PC-9 (cell line): ENCODE results near the gene KRTAP5-11. TPM values are rescaled to one million over a fixed set of nuclear protein-coding genes. Genes with fewer than 3 reads are reported as not detected.
"Not testable (repeated sequence)": the region's sequence is repeated elsewhere in the genome, so short reads cannot be mapped to it uniquely, and the experiment has no call there.

Experiments
- BruUV-seq: library from RNA; stranded (reverse); fragments of 400-500 nt; replicated peaks from 2 replicates; lab custom pipeline; 2021; lab: Mats Ljungman, UMichigan
- CTCF ChIA-PET: fragments of 300-600 bp; sonication (Branson Sonifier 250); formaldehyde crosslinking; loops from one replicate; lab custom pipeline; 2022; ENCODE audit warnings: antibody characterized with exemption; lab: Charles Lee
- POLR2A ChIA-PET: fragments of 300-600 bp; sonication (Branson Sonifier 250); formaldehyde crosslinking; loops from one replicate; lab custom pipeline; 2022; ENCODE audit warnings: antibody characterized with exemption; ENCODE audit not compliant: unreplicated experiment; lab: Charles Lee
- DNase-seq, 2 experiments: peaks; one replicate each; pipeline versions ENCODE4 v3.0.0 to v3.0.0-alpha.2; 2015 to 2022; ENCODE audit warnings: mixed read lengths in 1 of 2
- H2AFZ ChIP-seq: fragments of 200-600 bp; sonication (generic); 2 replicates; pipeline ENCODE4 v1.8.1; 2017; ENCODE audit warnings: antibody characterized with exemption
- H3F3A ChIP-seq: fragments of 200-600 bp; sonication (generic); 2 replicates; pipeline ENCODE4 v1.8.1; 2017; ENCODE audit warnings: antibody characterized with exemption, mild to moderate bottlenecking, low read depth; ENCODE audit not compliant: insufficient read depth
- H3K27ac ChIP-seq: fragments of 200-600 bp; sonication (generic); 2 replicates; pipeline ENCODE4 v1.6.1; 2016; ENCODE audit warnings: mixed run types
- H3K27me3 ChIP-seq: fragments of 200-600 bp; sonication (generic); 2 replicates; pipeline ENCODE4 v1.6.1; 2016; ENCODE audit warnings: low read depth, mixed run types; ENCODE audit not compliant: insufficient read depth
- H3K36me3 ChIP-seq: fragments of 200-600 bp; sonication (generic); 2 replicates; pipeline ENCODE4 v1.6.1; 2016; ENCODE audit warnings: low read depth, mixed run types
- H3K4me1 ChIP-seq: fragments of 200-600 bp; sonication (generic); replicated peaks from 2 replicates; pipeline ENCODE4 v1.6.1; 2016; ENCODE audit warnings: mixed run types; ENCODE audit not compliant: insufficient read depth
- H3K4me2 ChIP-seq: fragments of 200-600 bp; sonication (generic); 2 replicates; pipeline ENCODE4 v1.6.1; 2017; ENCODE audit warnings: mixed run types
- H3K4me3 ChIP-seq: fragments of 200-600 bp; sonication (generic); 2 replicates; pipeline ENCODE4 v1.6.1; 2016; ENCODE audit warnings: mixed run types
- H3K79me2 ChIP-seq: fragments of 200-600 bp; sonication (generic); 2 replicates; pipeline ENCODE4 v1.6.1; 2017; ENCODE audit warnings: low read depth, mixed run types
- H3K9me2 ChIP-seq: fragments of 200-600 bp; sonication (generic); 2 replicates; pipeline ENCODE4 v1.8.1; 2017; ENCODE audit warnings: mild to moderate bottlenecking; ENCODE audit not compliant: insufficient read depth
- H3K9me3 ChIP-seq: fragments of 200-600 bp; sonication (generic); 2 replicates; pipeline ENCODE4 v1.8.1; 2016; ENCODE audit warnings: low read depth; ENCODE audit not compliant: insufficient read depth
- H4K20me1 ChIP-seq: fragments of 200-600 bp; sonication (generic); 2 replicates; pipeline ENCODE4 v1.8.1; 2017; ENCODE audit not compliant: insufficient read depth
- intact Hi-C: fragments of 100-400 bp; cut with micrococcal nuclease; formaldehyde crosslinking; loops from one replicate; pipeline ENCODE4 v1.10.0; 2022; ENCODE audit not compliant: unreplicated experiment
- total RNA-seq: library from RNA; stranded (reverse); gene quantifications from 2 replicates; pipeline ENCODE4 v1.2.3, GENCODE V29; 2021
- TF ChIP-seq, protein P1 (sequence below): fragments of 200-600 bp; sonication (generic); conservative IDR thresholded peaks from 2 replicates; pipeline ENCODE4 v1.6.1; 2017; ENCODE audit warnings: mixed run types, antibody characterized with exemption, mild to moderate bottlenecking, moderate library complexity

The KRTAP5-11 gene
- total RNA-seq, 1 experiment from 2014 or later: not detected

- H2AFZ ChIP-seq, H3K4me1 ChIP-seq, H4K20me1 ChIP-seq, H3K4me2 ChIP-seq, intact Hi-C loops, H3K27me3 ChIP-seq, BruUV-seq, DNase-seq, H3K79me2 ChIP-seq, H3K9me2 ChIP-seq, POLR2A ChIA-PET, H3K4me3 ChIP-seq, H3K9me3 ChIP-seq, H3F3A ChIP-seq, H3K27ac ChIP-seq, H3K36me3 ChIP-seq: not testable (repeated sequence)
- CTCF ChIA-PET: interaction anchor here (0.6 kb wide), 3 partner anchors 137 to 217 kb away, joined by 4 to 15 read pairs (median 12); no protein-coding TSS in a partner anchor
Measured at GRCh38 chr11:71606853-71607519, 24.3 kb upstream of the KRTAP5-11 start.

DNA sequence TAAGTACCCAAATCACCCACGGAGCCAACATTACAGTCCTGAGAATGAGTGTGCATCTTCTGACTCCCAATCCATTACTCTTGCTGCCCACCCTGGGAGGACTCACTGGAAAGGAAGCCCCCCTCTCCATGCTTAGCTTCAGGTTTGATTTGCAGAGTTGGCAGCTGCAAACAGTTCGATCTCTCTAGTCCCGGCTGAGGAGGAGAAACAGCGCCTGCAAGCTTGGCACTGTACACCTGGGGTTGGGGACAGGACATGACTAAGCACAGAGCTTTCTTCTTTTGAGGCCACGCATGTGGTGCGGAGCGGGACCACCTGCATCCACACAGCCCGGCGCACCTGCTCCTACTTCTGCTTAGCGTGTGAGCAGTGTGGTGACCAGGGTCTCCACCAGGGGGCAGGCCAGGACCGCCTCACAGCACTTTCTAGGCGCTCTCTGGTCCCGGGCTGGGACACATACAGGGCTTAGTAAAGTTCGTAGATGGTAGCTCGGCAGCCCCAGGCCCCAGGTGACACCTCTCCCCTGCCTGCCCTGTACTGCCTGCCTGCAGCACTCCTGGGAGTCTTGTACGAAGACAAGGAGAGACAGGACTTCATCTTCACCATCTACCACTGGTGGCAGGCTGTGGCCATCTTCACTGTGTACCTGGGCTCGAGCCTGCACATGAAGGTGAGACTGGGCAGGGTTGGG lies 22.3 kb upstream of the KRTAP5-11 start:
- H3K27me3 ChIP-seq, H3K4me1 ChIP-seq, H3K36me3 ChIP-seq, intact Hi-C loops, H3K9me3 ChIP-seq, H4K20me1 ChIP-seq, H3K27ac ChIP-seq, H2AFZ ChIP-seq, H3K79me2 ChIP-seq, POLR2A ChIA-PET, H3K9me2 ChIP-seq, H3K4me3 ChIP-seq, H3F3A ChIP-seq, BruUV-seq: not testable (repeated sequence)
- CTCF ChIA-PET: interaction anchor here (0.6 to 0.7 kb wide), 2 partner anchors 182 to 213 kb away, joined by 3 to 5 read pairs; no protein-coding TSS in a partner anchor
- peak in 1 of 2 experiments; percentile 68 for DNase-seq
- TF ChIP-seq, protein P1, sequence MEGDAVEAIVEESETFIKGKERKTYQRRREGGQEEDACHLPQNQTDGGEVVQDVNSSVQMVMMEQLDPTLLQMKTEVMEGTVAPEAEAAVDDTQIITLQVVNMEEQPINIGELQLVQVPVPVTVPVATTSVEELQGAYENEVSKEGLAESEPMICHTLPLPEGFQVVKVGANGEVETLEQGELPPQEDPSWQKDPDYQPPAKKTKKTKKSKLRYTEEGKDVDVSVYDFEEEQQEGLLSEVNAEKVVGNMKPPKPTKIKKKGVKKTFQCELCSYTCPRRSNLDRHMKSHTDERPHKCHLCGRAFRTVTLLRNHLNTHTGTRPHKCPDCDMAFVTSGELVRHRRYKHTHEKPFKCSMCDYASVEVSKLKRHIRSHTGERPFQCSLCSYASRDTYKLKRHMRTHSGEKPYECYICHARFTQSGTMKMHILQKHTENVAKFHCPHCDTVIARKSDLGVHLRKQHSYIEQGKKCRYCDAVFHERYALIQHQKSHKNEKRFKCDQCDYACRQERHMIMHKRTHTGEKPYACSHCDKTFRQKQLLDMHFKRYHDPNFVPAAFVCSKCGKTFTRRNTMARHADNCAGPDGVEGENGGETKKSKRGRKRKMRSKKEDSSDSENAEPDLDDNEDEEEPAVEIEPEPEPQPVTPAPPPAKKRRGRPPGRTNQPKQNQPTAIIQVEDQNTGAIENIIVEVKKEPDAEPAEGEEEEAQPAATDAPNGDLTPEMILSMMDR: peak; percentile 83
- H3K4me2 ChIP-seq: peak overlapping the region; percentile 37

GRCh38 chr11:71603221-71603620 lies 20.5 kb upstream of the KRTAP5-11 start:
- H3K4me2 ChIP-seq, H3K9me2 ChIP-seq, H3K4me3 ChIP-seq, H3K9me3 ChIP-seq, H3K4me1 ChIP-seq, H3K27me3 ChIP-seq, H2AFZ ChIP-seq, H3K36me3 ChIP-seq, CTCF ChIA-PET, BruUV-seq, H3K27ac ChIP-seq, intact Hi-C loops, POLR2A ChIA-PET, H3K79me2 ChIP-seq, H3F3A ChIP-seq, DNase-seq, H4K20me1 ChIP-seq: not testable (repeated sequence)

DNA sequence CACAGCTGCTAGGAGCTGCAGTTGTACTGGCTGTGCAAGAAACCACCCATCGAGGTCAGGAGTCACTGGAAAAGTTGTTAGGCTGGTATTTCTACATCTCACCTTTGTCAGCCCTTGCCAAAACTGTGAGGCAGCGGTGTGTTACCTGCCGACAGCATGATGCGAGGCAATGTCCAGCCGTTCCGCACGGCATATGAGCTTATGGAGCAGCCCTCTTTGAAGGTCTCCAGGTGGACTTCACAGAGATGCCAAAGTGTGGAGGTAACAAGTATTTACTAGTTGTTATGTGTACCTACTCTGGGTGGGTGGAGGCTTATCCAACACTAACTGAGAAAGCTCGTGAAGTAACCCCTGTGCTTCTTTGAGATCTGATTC lies 6.9 kb upstream of the KRTAP5-11 start:
- peak in 1 of 2 experiments; percentile 56 for DNase-seq
- intact Hi-C loops: loop anchor here (2.0 to 10.0 kb wide), 2 partner anchors 135 to 291 kb away; partner anchors contain the start of gene NADSYN1

More for the DNA sequence above, 6.9 kb upstream of the KRTAP5-11 start:
- POLR2A ChIA-PET, H3K4me3 ChIP-seq, H3K27ac ChIP-seq, BruUV-seq, H4K20me1 ChIP-seq, H3F3A ChIP-seq, H3K27me3 ChIP-seq, H3K9me3 ChIP-seq, H3K79me2 ChIP-seq, H3K36me3 ChIP-seq, H3K9me2 ChIP-seq, H2AFZ ChIP-seq: not testable (repeated sequence)
- Histone ChIP-seq H3K4me2 (peak overlapping the region; percentile 52), H3K4me1 (peaks cover 13% of the 10 kb centered on the region)
- CTCF ChIA-PET: interaction anchor here (1.1 kb wide), 1 partner anchor 9 kb away, joined by 8 read pairs; no protein-coding TSS in a partner anchor
